ENCODE data around the gene HOMER2.

GRCh38 chr15:82802497-82802896, 150.0 kb downstream of the HOMER2 start:
- no peak for TF ChIP-seq CTCF (IDR thresholded peaks at IDR 0.05)
- TF ChIP-seq POLR2A (IDR thresholded peaks at IDR 0.05) = no peak
